HCT116 (cell line): Measurements from ENCODE around the gene NUDT4.

ENCODE experiments used
- CTCF ChIP-seq, 3 experiments: fragments of 200-600 bp in 1 of 3; sonication (generic) in 1 of 3; IDR thresholded peaks in 2 of 3; conservative IDR thresholded peaks in 1 of 3; 2 replicates each; pipeline ENCODE4 v1.5.1; 2012 to 2017; ENCODE audit warnings: low read depth in 2 of 3, low read length in 2 of 3, antibody characterized with exemption in 1 of 3, borderline replicate concordance in 1 of 3, control low read depth in 1 of 3, mild to moderate bottlenecking in 1 of 3, mixed read lengths in 1 of 3, mixed run types in 1 of 3, moderate library complexity in 1 of 3; ENCODE audit not compliant: insufficient read depth in 1 of 3
- EGR1 ChIP-seq: IDR thresholded peaks from 2 replicates; pipeline ENCODE4 v1.6.1; 2012; ENCODE audit warnings: low read depth
- EZH2 ChIP-seq: fragments of 200-600 bp; sonication (generic); IDR thresholded peaks from 2 replicates; pipeline ENCODE4 v1.6.1; 2017; ENCODE audit warnings: antibody characterized with exemption, mixed run types
- EZH2phosphoT487 ChIP-seq: fragments of 200-600 bp; IDR thresholded peaks from 2 replicates; pipeline ENCODE4 v1.6.1; 2018; ENCODE audit warnings: antibody characterized with exemption, borderline replicate concordance
- POLR2A ChIP-seq: IDR thresholded peaks from 2 replicates; pipeline ENCODE4 v1.7.0; 2011; ENCODE audit warnings: borderline replicate concordance; ENCODE audit not compliant: insufficient read depth, insufficient read length; ENCODE audit errors: extremely low read depth
- RAD21 ChIP-seq: IDR thresholded peaks from 2 replicates; pipeline ENCODE4 v1.6.1; 2012; ENCODE audit warnings: low read depth, mild to moderate bottlenecking

GRCh38 chr12:93393425-93393824 lies 15.7 kb downstream of the NUDT4 start:
- no peak for TF ChIP-seq CTCF (IDR thresholded peaks at IDR 0.05 in 2 of 3, conservative IDR thresholded peaks at IDR 0.05 in 1 of 3; ENCODE audit: borderline replicate concordance in 1 of 3, insufficient read depth in 1 of 3, low read depth in 2 of 3, low read length in 2 of 3)
- TF ChIP-seq POLR2A: no peak
- no peak for TF ChIP-seq EZH2phosphoT487
- no peak for TF ChIP-seq RAD21
- TF ChIP-seq EZH2: no peak
- no peak for TF ChIP-seq EGR1
